Stomach (tissue), 4 donors: ENCODE measurements around the gene ANAPC7.

ENCODE experiments used
- CTCF ChIP-seq, 7 experiments: fragments of 450-650 bp in 4 of 7; fragments of 200-600 bp in 3 of 7; sonication (generic) in 3 of 7; IDR thresholded peaks; one replicate each; pipeline ENCODE4 v1.5.1; 2016 to 2019; ENCODE audit warnings: antibody characterized with exemption in 7 of 7, control low read depth in 2 of 7, mild to moderate bottlenecking in 1 of 7
- POLR2AphosphoS5 ChIP-seq, 3 donors: sonication (generic); formaldehyde crosslinking; IDR thresholded peaks; one replicate each; pipeline ENCODE4 v1.6.1; 2016; ENCODE audit warnings: antibody characterized with exemption in 3 of 3

- TF ChIP-seq CTCF (IDR thresholded peaks at IDR 0.05) (peak in 1 of 7 experiments; percentile 19), POLR2AphosphoS5 (IDR thresholded peaks at IDR 0.05) (peak in 2 of 3 donors; percentile 79 to 84)
Measured at GRCh38 chr12:110403146-110403975, at the start of gene ANAPC7.
